ENCODE data around the gene CD1D.
A peak's percentile ranks its signal among the peaks of the same experiment; 100 is the strongest.
"Not testable (repeated sequence)": the region's sequence is repeated elsewhere in the genome, so short reads cannot be mapped to it uniquely, and the experiment has no call there.

CD1D gene

GRCh38 chr1:158176849-158177699 is 3.6 kb upstream of the CD1D start:
- not testable (repeated sequence) for DNase-seq

- no peak for DNase-seq
Measured at GRCh38 chr1:158177700-158178450, 2.8 kb upstream of the CD1D start.

GRCh38 chr1:158179301-158180041 is 1.2 kb upstream of the CD1D start:
- DNase-seq = no peak

DNA sequence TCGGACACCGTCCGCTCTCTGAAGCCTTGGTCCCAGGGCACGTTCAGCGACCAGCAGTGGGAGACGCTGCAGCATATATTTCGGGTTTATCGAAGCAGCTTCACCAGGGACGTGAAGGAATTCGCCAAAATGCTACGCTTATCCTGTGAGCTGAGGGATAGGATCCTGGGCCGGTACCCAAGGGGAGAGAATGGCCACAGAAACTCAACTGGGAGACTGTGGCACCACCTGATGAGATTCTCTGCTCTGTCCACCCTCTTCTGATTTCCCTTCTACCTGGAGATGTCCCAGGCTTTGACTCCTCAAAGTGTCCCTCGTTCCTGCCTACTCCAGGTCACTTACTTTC is 855 bp downstream of the CD1D start:
- no peak for DNase-seq

DNA sequence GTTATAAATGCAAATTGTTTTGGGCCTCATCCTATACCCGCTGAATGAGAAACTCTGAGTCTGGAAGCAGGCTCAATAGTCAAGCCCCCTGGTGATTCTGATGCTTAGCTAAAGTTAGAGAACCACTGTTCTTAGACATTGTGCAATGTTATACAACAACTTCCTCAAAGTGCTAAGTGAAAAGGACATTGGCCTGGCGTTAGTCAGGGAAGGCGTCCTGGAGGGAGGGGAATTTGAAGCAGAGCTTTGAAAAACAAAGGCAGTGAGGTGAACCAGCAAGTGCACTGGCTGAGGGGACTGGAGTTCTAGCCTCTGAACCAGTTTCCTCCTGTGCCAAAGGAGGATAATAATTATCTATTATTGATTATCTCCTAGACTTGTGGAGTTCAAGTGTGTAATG is 5.1 kb downstream of the CD1D start:
- no peak for DNase-seq

DNA sequence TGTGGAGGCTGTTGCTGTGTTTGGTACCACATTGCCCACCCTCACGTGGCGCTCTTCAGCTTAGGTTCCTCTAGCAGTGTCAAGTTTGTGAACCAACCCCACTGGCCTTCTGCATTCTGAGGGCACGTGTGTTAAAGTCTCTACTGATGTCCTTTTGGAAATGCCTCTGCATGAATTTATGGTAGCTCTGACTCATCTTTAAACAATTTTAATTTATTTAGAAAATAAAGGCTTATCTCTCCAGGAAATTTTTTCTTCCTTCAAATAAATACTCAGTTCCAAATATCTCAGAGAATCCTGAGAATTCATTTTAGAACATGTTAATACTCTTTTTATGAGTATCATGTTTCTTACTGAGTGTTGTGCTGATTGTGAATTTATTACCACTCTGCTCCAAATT is 5.5 kb downstream of the CD1D start:
- no peak for DNase-seq

- no peak for DNase-seq
Measured at GRCh38 chr1:158188611-158189010, 7.9 kb downstream of the CD1D start.

DNA sequence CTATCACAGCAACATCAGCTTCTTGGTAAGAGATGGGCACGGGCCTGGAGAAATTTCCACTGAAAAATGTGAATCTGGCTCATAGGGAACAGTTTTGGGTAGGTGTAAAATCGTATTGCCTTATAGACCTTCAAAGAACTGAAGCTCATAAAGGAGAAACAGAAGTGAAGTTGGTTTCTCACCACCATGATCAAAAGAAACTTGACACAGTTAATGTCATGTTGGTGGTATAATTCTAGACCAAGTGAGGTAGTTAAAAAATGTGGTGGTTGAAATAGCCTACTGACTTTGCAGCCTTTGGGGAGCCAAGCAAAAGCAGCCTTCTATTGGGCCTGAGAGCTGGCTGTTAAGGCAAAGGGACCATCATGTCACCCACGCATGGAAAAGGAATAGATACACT is 8.9 kb downstream of the CD1D start:
- DNase-seq = no peak

GRCh38 chr1:158191299-158191698 is 10.6 kb downstream of the CD1D start:
- DNase-seq = no peak

- no peak for DNase-seq
Measured at GRCh38 chr1:158196461-158196860, 15.8 kb downstream of the CD1D start.

GRCh38 chr1:158199849-158200248 is 19.2 kb downstream of the CD1D start:
- no peak for DNase-seq

DNA sequence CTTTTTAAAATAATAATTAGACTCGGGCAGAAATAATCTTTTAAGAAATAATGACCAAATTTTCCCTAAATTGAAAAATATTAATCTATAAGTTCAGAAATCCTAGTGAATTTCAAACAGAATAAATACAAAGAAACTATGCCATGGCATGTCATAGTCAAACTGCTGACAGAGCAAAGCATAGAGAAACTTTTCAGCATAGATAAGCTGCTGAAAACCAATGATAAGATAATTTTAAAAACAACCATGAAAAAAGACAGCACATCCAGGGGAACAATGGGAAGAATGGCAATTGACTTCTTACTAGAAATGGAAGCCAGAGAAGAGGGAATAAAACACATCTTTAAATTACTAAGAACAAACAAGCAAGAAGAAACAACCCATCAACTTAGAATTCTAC is 19.8 kb downstream of the CD1D start:
- DNase-seq = no peak

DNA sequence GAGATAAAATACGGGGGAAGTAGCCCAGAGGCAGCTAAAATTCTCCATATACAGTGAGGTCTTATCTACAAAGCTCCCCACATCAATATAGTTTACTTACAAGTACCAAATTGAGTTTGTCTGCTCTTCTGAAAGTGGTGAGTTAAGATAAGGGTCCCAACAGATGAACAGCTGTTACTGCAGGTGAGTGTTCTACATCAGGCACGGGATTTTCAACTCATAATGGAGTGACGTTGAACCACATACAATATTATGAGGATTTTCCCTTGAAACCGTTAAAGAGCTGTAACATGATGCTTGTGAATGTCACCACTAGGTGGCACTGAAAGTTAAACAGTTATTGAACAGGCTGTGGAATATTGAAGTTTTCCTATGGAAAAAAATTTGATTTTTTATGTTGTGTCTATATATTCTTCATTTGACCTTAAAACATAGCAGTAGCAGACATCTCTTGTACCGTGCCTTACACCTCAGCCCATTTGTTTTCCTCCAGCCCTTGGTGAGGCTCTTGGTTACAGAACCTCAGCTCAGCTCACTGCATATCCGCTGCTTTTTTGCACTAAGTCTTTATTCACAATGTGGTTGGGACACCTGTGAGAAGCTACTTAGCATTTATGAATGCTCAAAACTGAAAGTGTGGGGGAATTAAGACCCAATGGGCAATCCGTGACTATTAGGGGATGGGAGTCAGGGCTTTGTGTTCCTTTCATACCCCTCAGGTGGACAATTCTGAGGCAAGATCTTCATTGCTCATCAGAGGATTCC is 23.2 kb downstream of the CD1D start:
- peak; percentile 52 to 57 for DNase-seq

DNA sequence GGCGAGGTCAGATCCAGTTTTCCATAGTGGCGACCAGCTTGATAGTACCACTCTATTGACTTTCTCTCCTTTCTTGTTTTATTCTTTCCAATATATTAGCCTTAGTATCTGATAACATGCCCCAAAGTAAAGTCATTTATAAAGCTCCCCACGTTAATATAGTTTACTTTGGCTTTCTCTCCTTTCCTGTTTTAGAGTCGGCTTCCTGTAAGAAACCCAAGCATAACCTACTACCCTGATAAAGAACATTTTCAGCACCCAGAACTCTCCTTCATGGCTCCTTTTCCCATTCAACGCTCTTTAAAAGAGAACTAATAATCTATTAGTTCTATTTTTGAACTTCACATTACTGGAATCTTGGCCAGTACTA is 23.7 kb downstream of the CD1D start:
- DNase-seq = no peak

DNA sequence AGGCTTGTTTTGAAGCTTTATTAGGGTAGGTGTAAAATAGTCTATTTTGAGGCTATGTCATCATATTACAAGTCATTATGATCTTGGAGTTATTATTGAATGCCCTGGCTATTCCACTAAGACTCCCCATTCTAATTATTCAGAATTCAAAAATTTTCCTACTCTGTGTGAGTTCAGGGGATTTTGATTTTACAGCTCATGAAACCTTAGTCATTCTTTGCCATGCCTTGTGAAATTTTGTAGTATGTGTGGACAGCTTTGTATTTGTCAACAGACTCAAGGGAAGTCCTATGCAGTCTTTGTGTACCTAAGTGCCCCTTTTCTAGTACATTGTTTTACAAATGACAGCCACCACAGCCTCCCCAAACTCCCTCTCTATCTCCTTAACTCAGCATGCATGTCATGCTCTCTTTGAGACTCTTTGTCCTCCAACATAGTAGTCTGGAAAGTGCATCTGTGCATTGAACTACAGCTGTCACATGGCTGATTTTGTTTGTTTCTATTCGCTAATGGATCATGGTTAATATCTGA is 28.0 kb downstream of the CD1D start:
- no peak for DNase-seq

DNA sequence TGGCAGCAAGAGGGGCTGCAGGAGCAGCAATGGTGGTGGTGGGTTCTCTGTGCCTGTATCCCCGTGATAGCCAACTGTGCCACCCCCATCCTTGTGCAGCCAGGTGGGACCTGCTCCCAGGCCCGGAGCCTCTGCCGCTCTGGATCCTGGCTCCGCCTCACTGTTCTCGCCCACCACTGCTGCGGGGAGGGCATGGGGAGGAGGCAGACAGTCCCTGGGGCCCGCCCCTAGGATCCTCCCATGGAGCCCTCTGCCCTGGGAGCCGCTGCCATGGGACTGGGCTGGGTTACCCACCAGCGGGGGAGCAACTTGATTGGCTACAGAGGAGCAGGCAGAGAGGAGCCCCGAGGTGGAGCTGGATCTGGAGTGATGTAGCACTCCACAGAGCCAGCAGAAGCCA is 31.6 kb downstream of the CD1D start:
- DNase-seq = no peak

GRCh38 chr1:158223445-158223844 is 42.8 kb downstream of the CD1D start:
- DNase-seq = not testable (repeated sequence)

DNA sequence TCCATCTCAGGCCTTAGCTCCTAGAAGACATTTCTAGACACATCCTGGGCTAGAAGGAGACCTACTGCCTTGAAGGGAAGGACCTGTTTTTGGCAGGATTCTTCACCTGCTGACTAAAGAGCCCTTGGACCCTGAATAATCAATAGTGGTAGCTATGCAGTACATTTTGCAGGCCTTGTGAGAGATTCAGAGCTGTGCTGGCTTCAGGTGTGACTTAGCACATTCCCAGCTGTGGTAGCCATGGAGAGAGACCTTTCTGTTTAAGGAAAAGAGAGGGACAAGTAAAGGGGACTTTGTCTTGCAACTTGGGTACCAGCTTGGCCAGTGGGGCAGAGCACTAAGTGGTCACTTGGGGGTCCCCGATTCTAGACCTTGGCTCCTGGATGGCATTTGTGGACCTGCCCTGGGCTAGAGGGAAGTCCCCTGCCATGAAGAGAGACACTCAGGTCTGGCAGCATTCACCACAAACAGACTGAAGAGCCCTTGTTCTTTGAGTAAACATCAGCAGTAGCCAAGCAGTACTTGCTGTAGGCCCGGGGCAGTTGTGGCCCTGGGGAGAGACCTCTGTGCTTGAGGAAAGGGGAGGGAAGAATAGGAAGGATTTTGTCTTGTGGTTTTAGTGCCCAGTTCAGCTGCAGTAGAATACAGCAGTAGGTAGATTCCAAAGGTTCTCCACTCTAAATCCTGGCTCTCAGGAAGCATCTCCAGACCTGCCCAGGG is 47.4 kb downstream of the CD1D start:
- no peak for DNase-seq
